ENCODE results near the gene CRYBG1. TPM values are rescaled to one million over a fixed set of nuclear protein-coding genes. Genes with fewer than 3 reads are reported as not detected.

Gene CRYBG1
- total and polyA plus RNA-seq, 2 of the 4 experiments (the other 2 are of a cell fraction), result 0.38 to 1.1 TPM

DNA sequence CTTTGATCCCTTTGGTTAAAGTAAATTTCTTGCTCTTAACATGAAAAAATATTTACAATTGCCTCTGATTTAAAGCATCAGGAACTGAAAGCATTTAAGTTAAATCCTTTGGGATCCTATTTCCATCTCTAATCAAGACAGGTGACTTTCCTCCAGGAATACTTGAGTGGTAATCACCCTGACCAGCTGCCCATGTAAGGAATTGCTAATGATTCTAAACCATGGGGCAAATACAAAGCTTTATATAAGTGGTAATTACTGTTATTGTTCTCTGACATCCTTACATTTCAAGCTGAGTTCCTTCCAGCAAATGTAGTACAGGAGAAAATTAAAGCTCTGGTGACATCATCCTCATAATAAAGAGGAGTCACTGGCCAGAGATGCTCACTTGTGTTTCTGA, 100.6 kb downstream of the CRYBG1 start:
- H4K91ac ChIP-seq (ENCODE audit: insufficient read depth, low read depth, low read length), result no peak overlapping the region
- H3K9me1 ChIP-seq (ENCODE audit: insufficient read depth, low read length), result peaks cover 2% of the 10 kb centered on the region; the same call in 1 of the 2 replicates
- H3K36me3 ChIP-seq (ENCODE audit: control insufficient read depth, insufficient read depth, low read length), result no peaks in the 10 kb centered on the region
- no peak overlapping the region for H3K4me2 ChIP-seq (ENCODE audit: low read depth, low read length)
- ChIA-PET POLR2A (ENCODE audit: unreplicated experiment) (no interaction called here), CTCF (no interaction called here)
- no peak overlapping the region for H2BK20ac ChIP-seq (ENCODE audit: low read depth, low read length)
- H3K18ac ChIP-seq (ENCODE audit: low read depth, low read length), result no peak overlapping the region
- H2AK9ac ChIP-seq (replicated peaks; ENCODE audit: low read depth, low read length, poor library complexity), result no peak overlapping the region
- H2AFZ ChIP-seq (replicated peaks; ENCODE audit: low read length, poor library complexity), result no peak overlapping the region
- H3K4me1 ChIP-seq (ENCODE audit: control insufficient read depth, insufficient read depth, low read length), result no peaks in the 10 kb centered on the region
- no peaks in the 10 kb centered on the region for H3K9me3 ChIP-seq (ENCODE audit: control insufficient read depth, insufficient read depth, low read length)
- no peaks in the 10 kb centered on the region for H3K79me1 ChIP-seq (ENCODE audit: low read depth in 1 of 2, low read length in 2 of 2)
- H3K9ac ChIP-seq (ENCODE audit: low read depth, low read length), result no peak overlapping the region
- H3K14ac ChIP-seq (replicated peaks; ENCODE audit: low read depth, low read length), result no peak overlapping the region
- no peak overlapping the region for H3K4me3 ChIP-seq (ENCODE audit: insufficient read depth, low read depth, low read length)
- dilution Hi-C loops (cut with HindIII; ENCODE audit: low sequenced_read_pairs, unreplicated experiment), result loop anchor here (25.0 kb wide), 1 partner anchor 501 kb away; the partner anchor contains the start of gene CD24
- H2BK5ac ChIP-seq (ENCODE audit: low read depth, low read length, poor library complexity, severe bottlenecking), result no peak overlapping the region
- no peak overlapping the region for H4K5ac ChIP-seq (ENCODE audit: low read depth, low read length)
- no peak overlapping the region for H3K23ac ChIP-seq (ENCODE audit: low read depth, low read length)
- no peak overlapping the region for H3K56ac ChIP-seq (ENCODE audit: extremely low read depth, insufficient read depth, low read length)
- H4K20me1 ChIP-seq (ENCODE audit: insufficient read depth, low read length), result no peaks in the 10 kb centered on the region
- no peak overlapping the region for H3K27ac ChIP-seq (ENCODE audit: insufficient read depth, low read length)
- H2AK5ac ChIP-seq (ENCODE audit: low read depth, low read length), result no peak overlapping the region
- ATAC-seq (ENCODE audit: low read depth) (no peak), DNase-seq (no peak)
- no peak overlapping the region for H2BK120ac ChIP-seq (ENCODE audit: low read depth, low read length)
- intact Hi-C loops (cut with micrococcal nuclease), result no loop called here
- TF ChIP-seq MXI1 (IDR thresholded peaks at IDR 0.05; ENCODE audit: borderline replicate concordance, low read depth, low read length), result no peak
- TF ChIP-seq POLR2A (IDR thresholded peaks at IDR 0.05; ENCODE audit: low read depth, low read length), result no peak
- TF ChIP-seq, protein P1, sequence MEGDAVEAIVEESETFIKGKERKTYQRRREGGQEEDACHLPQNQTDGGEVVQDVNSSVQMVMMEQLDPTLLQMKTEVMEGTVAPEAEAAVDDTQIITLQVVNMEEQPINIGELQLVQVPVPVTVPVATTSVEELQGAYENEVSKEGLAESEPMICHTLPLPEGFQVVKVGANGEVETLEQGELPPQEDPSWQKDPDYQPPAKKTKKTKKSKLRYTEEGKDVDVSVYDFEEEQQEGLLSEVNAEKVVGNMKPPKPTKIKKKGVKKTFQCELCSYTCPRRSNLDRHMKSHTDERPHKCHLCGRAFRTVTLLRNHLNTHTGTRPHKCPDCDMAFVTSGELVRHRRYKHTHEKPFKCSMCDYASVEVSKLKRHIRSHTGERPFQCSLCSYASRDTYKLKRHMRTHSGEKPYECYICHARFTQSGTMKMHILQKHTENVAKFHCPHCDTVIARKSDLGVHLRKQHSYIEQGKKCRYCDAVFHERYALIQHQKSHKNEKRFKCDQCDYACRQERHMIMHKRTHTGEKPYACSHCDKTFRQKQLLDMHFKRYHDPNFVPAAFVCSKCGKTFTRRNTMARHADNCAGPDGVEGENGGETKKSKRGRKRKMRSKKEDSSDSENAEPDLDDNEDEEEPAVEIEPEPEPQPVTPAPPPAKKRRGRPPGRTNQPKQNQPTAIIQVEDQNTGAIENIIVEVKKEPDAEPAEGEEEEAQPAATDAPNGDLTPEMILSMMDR (conservative IDR thresholded peaks at IDR 0.05; ENCODE audit: low read depth, low read length), result no peak
- TF ChIP-seq CHD1 (IDR thresholded peaks at IDR 0.05; ENCODE audit: low read depth, low read length), result no peak
- TF ChIP-seq FOS (IDR thresholded peaks at IDR 0.05; ENCODE audit: low read depth, low read length), result no peak
- no peak for TF ChIP-seq RAD21 (IDR thresholded peaks at IDR 0.05; ENCODE audit: low read length)
- no peak for TF ChIP-seq SMC3 (IDR thresholded peaks at IDR 0.05; ENCODE audit: low read depth, low read length)
- no peak for TF ChIP-seq RCOR1 (IDR thresholded peaks at IDR 0.05; ENCODE audit: insufficient replicate concordance, low read length)
- TF ChIP-seq, protein P2, sequence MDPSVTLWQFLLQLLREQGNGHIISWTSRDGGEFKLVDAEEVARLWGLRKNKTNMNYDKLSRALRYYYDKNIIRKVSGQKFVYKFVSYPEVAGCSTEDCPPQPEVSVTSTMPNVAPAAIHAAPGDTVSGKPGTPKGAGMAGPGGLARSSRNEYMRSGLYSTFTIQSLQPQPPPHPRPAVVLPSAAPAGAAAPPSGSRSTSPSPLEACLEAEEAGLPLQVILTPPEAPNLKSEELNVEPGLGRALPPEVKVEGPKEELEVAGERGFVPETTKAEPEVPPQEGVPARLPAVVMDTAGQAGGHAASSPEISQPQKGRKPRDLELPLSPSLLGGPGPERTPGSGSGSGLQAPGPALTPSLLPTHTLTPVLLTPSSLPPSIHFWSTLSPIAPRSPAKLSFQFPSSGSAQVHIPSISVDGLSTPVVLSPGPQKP (IDR thresholded peaks at IDR 0.05; ENCODE audit: borderline replicate concordance, low read depth, low read length), result no peak
- no peak for TF ChIP-seq RFX5 (IDR thresholded peaks at IDR 0.05; ENCODE audit: low read depth, low read length)
- TF ChIP-seq CEBPB (IDR thresholded peaks at IDR 0.05; ENCODE audit: low read depth, low read length), result no peak
- TF ChIP-seq, protein P3, sequence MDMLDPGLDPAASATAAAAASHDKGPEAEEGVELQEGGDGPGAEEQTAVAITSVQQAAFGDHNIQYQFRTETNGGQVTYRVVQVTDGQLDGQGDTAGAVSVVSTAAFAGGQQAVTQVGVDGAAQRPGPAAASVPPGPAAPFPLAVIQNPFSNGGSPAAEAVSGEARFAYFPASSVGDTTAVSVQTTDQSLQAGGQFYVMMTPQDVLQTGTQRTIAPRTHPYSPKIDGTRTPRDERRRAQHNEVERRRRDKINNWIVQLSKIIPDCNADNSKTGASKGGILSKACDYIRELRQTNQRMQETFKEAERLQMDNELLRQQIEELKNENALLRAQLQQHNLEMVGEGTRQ (IDR thresholded peaks at IDR 0.05; ENCODE audit: low read depth, low read length), result no peak
- TF ChIP-seq MAFK (IDR thresholded peaks at IDR 0.05; ENCODE audit: low read depth, low read length), result no peak
- TF ChIP-seq BHLHE40 (IDR thresholded peaks at IDR 0.05; ENCODE audit: low read depth, low read length), result no peak
- H3K27me3 ChIP-seq (ENCODE audit: control insufficient read depth, insufficient read depth, low read length), result peaks cover 26% of the 10 kb centered on the region
- no TSS peak for BruUV-seq (replicated peaks)
- H3K4ac ChIP-seq (ENCODE audit: low read depth, low read length), result no peak overlapping the region
- in situ Hi-C loops (cut with MboI; ENCODE audit: low sequenced_read_pairs), result no loop called here
- H4K8ac ChIP-seq (ENCODE audit: low read depth in 2 of 2, low read length in 2 of 2), result no peak overlapping the region
- no peak overlapping the region for H2BK15ac ChIP-seq (ENCODE audit: low read depth, low read length)

Measured in IMR-90 (cell line).